NCI-H2081 treated with DMSO at 0.1 percent for 48 hours (cell line): Measurements from ENCODE around the gene REM1.
"Not testable (repeated sequence)": the region's sequence is repeated elsewhere in the genome, so short reads cannot be mapped to it uniquely, and the experiment has no call there.

ENCODE experiments used
- DNase-seq: peaks from one replicate; lab custom pipeline; 2025; lab: John Stamatoyannopoulos, UW

REM1 gene

GRCh38 chr20:31485450-31486339 is 10.6 kb downstream of the REM1 start:
- no peak for DNase-seq

GRCh38 chr20:31488115-31488514 is 13.0 kb downstream of the REM1 start:
- DNase-seq, result no peak

GRCh38 chr20:31489152-31489551 is 14.1 kb downstream of the REM1 start:
- no peak for DNase-seq

GRCh38 chr20:31490752-31491151 is 15.7 kb downstream of the REM1 start:
- no peak for DNase-seq

GRCh38 chr20:31494131-31494530 is 19.0 kb downstream of the REM1 start:
- no peak for DNase-seq

GRCh38 chr20:31496761-31497295 is 21.7 kb downstream of the REM1 start:
- DNase-seq, result no peak

DNA sequence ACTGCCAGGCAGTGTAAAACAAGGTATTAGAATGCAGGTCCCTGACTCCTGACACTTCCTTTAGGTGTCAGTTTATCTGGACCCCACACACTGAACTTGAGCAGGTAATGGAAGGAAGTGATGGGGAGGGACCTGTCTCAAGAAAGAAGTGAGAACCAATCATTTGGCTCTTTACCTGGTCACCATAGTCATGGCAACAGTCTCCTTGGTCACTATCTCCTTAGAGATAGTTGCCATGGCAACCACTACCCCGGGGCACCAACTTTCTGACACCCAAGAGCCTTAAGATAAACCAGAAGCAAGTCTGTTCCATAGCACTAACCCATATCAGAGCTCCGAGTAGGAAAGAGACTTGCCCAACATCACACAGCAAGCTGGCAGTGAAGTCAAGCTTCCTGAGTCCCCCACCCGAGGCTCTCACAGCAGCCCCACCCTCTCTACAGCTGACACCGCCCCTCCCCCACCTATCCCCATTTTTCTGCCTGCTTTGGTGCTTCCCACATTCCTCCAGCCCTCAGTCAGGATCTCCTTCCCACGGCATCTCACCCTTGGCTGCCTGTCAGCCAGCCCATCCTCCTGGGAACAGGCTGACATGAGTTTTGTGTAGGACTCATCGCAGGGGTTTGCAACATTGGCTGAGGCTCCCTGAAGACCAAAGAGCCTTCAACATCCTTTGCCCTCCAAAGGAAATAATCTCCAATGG is 22.9 kb downstream of the REM1 start:
- no peak for DNase-seq

- no peak for DNase-seq
Measured at GRCh38 chr20:31500527-31500926, 25.4 kb downstream of the REM1 start.

DNA sequence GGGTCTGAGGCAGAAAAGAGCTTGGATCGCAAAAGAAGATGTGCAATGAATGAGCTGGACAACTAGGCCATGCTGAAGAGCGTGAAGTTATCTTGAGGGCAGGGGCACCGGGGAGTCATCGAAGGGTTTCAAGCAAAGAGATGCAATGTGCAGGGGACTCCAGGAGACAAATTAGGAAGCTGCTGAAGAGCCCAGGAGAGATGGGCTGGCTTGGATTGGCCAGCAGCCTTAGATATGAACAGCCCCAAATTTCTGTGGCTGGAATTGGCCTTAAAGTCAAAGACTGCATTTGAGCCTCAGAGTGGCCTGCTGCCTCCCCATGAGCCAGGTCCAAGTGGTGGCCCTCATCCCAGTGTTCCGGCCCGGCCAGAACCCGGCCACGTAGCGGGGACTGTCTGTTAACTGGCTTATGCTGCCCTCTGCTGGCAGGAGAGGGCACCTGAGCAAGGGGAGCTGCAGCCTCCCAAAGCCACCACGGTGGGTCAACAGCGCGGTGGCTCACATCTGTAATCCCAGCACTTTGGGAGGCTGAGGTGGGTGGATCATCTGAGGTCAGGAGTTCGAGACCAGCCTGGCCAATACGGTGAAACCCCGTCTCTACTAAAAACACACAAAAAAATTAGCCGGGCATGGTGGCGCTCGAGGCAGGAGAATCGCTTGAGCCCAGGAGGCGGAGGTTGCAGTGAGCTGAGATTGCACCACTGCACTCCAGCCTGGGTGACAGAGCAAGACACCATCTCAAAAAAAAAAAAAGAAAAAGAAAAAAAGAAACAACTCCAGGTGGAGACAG is 28.0 kb downstream of the REM1 start:
- not testable (repeated sequence) for DNase-seq

- DNase-seq, result no peak
Measured at GRCh38 chr20:31505903-31506302, 30.8 kb downstream of the REM1 start.

DNA sequence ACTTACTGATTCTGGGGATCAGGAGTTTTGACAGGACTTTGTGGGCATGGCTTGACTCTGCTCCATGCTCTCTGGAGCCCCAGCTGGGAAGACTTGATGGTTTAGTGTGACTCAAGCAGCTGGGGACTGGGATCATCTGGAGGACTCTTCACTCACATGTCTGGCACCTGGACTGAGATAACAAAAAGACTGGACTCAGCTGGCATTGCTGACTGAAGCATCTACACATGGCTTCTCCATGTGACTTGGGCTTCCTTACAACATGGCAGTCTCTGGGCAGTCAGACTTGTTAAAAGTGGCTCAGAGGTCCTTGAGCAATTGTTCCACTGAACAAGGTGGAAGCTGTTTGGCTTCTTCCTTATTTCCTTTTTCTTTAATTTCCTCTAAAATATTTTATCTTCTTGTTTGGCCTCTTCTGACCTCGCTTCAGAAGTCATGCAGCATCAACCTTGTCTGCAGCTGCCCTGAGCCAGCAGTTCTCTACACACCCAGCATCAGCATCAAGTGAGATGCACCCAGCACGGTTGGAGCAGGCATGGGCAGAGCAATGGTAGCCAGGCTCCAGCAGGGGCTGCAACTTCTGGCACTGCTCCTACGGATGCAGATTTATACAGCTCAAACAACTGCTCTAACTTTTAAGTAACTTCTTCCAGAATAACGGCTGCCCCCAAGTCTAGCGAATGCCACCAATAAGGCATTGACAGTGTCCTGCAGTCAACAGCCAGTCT is 33.6 kb downstream of the REM1 start:
- DNase-seq, result no peak

DNA sequence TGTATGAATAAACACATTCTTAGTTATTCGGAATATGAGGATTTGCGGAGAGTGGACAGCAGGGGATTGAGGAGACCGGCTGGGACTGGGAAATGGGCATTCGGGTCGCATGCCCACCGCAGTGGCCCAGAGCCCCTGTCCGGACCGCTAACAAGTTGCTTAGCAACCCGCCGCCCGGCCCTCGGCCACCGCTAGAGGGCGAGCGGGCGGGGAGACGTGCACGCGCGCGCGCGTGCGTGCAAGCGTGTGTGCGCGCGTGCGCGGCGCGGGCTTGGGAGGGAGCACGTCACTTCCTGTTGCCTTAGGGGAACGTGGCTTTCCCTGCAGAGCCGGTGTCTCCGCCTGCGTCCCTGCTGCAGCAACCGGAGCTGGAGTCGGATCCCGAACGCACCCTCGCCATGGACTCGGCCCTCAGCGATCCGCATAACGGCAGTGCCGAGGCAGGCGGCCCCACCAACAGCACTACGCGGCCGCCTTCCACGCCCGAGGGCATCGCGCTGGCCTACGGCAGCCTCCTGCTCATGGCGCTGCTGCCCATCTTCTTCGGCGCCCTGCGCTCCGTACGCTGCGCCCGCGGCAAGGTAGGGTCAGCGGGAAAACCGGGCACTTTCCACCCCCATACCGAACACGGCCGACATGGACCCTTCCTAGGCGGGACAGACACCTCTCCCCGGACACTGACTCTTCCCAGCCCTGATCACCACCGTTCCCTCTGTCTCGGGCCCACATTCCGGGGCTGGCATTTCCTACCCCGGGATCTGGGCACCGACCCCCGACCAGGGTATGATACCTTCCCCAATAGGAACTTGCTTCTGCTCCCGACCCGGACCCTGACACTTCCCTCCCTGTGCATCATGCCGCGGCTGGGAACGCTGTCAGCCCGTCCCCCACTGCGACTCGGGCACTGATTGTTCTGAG is 39.3 kb downstream of the REM1 start, which contains the start of gene HM13:
TSS of gene HM13 (plus strand) at position 289 of the 918 bp plus-strand sequence. CDS start at position 399, 110 bp downstream.
- DNase-seq, result peak; percentile 59

DNA sequence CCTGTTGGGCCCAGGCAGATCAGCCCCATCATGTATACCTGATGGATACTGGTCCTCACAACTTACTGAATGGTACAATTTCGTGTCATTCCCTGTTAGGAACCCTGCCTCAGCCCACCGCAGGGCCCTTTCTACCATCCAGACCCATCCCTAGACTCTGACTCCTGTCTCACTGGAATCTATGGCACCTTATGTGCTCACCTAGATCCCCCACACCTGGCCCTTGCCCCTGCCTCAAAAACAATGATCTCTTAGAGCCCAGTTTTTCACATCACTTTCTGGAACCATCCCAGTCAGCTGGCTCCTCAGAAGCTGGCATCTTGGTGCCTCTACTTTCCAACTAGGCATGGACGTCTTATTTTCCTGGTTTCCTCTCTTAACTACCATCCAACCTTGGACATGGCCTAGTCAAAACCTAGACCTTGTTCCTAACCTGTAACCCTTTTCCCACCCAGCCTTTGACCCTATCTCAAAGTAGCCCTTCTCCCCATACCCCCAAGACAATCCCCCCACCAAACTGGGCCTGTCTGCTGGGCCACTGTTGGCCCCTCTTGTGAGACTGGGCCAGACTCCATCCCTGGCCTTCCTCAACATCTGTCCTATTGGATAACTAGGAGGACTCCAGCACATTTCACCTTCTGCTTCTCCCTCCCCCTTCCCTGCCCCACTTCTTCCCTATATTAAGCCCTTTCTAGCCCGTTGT is 40.1 kb downstream of the REM1 start:
- DNase-seq, result no peak

GRCh38 chr20:31515775-31516107 is 40.7 kb downstream of the REM1 start:
- DNase-seq, result no peak

DNA sequence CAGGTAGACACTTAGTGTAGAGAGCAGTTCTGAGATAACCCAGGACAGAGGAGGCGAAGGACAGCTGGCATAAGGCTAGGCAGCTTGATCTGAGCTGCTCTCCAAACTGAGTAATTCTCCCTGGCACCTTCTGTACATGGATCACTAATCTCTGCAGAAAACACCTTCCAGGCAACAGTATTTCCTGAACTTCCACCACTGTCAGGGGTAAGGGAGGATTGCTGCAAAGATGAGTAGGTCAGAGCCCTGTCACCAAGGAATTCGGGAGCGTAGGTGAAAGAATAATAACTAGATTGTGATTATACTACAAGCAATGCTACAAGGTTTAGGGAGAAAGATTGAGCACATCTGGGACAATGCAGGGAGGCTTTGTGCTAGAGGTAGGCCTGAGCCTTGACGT is 41.1 kb downstream of the REM1 start:
- DNase-seq, result no peak

- no peak for DNase-seq
Measured at GRCh38 chr20:31516651-31517050, 41.6 kb downstream of the REM1 start.

- no peak for DNase-seq
Measured at GRCh38 chr20:31517373-31517772, 42.3 kb downstream of the REM1 start.

DNA sequence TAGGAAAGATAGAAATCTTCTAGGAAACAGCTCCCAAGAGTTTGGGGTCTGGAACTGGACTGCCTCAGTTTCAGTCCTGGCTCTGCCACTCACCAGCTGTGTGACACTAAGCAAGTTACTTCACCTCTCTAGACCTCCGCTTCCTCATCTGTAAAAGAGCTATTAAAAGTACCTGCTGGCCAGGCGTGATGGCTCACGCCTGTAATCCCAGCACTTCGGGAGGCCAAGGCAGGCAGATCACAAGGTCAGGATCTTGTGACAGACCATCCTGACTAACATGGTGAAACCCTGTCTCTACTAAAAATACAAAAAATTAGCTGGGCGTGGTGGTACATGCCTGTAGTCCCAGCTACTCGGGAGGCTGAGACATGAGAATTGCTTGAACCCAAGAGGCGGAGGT is 46.2 kb downstream of the REM1 start:
- DNase-seq, result not testable (repeated sequence)

DNA sequence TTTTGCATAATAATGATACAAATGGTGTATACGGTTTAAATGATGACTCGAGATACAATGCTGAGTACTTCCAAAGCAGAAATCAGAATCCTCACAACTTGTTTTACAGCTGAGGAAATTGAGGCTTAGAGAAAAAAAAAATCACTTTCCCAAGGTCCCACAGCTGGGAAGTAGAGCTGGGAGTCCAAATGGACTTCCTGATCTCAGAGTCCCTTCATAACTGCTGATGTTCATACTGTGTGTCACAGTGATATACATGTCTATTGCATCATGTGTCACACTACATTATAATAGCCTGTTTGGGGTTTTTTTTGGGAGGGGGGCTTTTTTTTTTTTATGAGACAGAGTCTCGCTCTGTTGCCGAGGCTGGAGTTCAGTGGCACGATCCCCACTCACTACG is 47.6 kb downstream of the REM1 start:
- no peak for DNase-seq
